IMR-90 (cell line): ENCODE results near the gene CUEDC2. TPM values are rescaled to one million over a fixed set of nuclear protein-coding genes. Genes with fewer than 3 reads are reported as not detected.
A peak's percentile ranks its signal among the peaks of the same experiment; 100 is the strongest.

Experiments
- ATAC-seq: fragments of 200-7000 bp; cut with Tn5 transposase; 2 replicates; pipeline ENCODE4 v1.9.1; 2020; ENCODE audit warnings: low read depth, mild to moderate bottlenecking, moderate library complexity
- BruUV-seq: library from RNA; stranded (reverse); fragments of 400-500 nt; replicated peaks from 2 replicates; lab custom pipeline; 2021; lab: Mats Ljungman, UMichigan
- CTCF ChIA-PET: fragments of 300-600 bp; formaldehyde crosslinking; extraction: SDS; loops from one replicate; lab custom pipeline; 2021; ENCODE audit warnings: antibody characterized with exemption; lab: Yijun Ruan, JAX
- POLR2A ChIA-PET: fragments of 300-600 bp; sonication (Branson Sonifier 250); formaldehyde crosslinking; loops from one replicate; lab custom pipeline; 2022; ENCODE audit warnings: antibody characterized with exemption; ENCODE audit not compliant: unreplicated experiment; lab: Charles Lee
- DNase-seq: peaks from one replicate; pipeline ENCODE4 v3.0.0; 2013
- H2AFZ ChIP-seq: replicated peaks from 2 replicates; pipeline ENCODE3; 2013; ENCODE audit warnings: low read length, mild to moderate bottlenecking; ENCODE audit not compliant: poor library complexity
- H2AK5ac ChIP-seq: 2 replicates; pipeline ENCODE4 v1.6.1; 2013; ENCODE audit warnings: low read depth, low read length, inconsistent platforms
- H2AK9ac ChIP-seq: replicated peaks from 2 replicates; pipeline ENCODE3; 2013; ENCODE audit warnings: mild to moderate bottlenecking, low read depth, low read length, moderate library complexity; ENCODE audit not compliant: poor library complexity
- H2BK120ac ChIP-seq: 2 replicates; pipeline ENCODE4 v1.6.1; 2013; ENCODE audit warnings: low read depth, low read length, inconsistent platforms
- H2BK15ac ChIP-seq: 3 replicates; pipeline ENCODE4 v1.6.1; 2013; ENCODE audit warnings: low read depth, low read length, inconsistent platforms
- H2BK20ac ChIP-seq: 2 replicates; pipeline ENCODE4 v1.6.1; 2013; ENCODE audit warnings: low read depth, mild to moderate bottlenecking, inconsistent platforms, low read length, moderate library complexity
- H2BK5ac ChIP-seq: 2 replicates; pipeline ENCODE4 v1.6.1; 2013; ENCODE audit warnings: mild to moderate bottlenecking, low read depth, low read length, inconsistent platforms; ENCODE audit not compliant: poor library complexity, severe bottlenecking
- H3K14ac ChIP-seq: replicated peaks from 2 replicates; pipeline ENCODE4 v1.6.1; 2013; ENCODE audit warnings: low read depth, low read length, inconsistent platforms
- H3K18ac ChIP-seq: 2 replicates; pipeline ENCODE4 v1.6.1; 2013; ENCODE audit warnings: low read depth, low read length, control low read depth
- H3K23ac ChIP-seq: 2 replicates; pipeline ENCODE4 v1.6.1; 2013; ENCODE audit warnings: low read depth, low read length, inconsistent platforms
- H3K27ac ChIP-seq: 2 replicates; pipeline ENCODE4 v1.5.1; 2013; ENCODE audit warnings: mild to moderate bottlenecking, control low read depth, low read length; ENCODE audit not compliant: insufficient read depth
- H3K27me3 ChIP-seq: 2 replicates; pipeline ENCODE4 v1.6.1; 2013; ENCODE audit warnings: low read length; ENCODE audit not compliant: control insufficient read depth, insufficient read depth
- H3K36me3 ChIP-seq: 2 replicates; pipeline ENCODE4 v1.6.1; 2013; ENCODE audit warnings: low read length, mixed read lengths; ENCODE audit not compliant: control insufficient read depth, insufficient read depth
- H3K4ac ChIP-seq: 2 replicates; pipeline ENCODE4 v1.6.1; 2013; ENCODE audit warnings: low read depth, low read length, inconsistent platforms
- H3K4me1 ChIP-seq: 2 replicates; pipeline ENCODE4 v1.6.1; 2013; ENCODE audit warnings: low read length, mixed read lengths; ENCODE audit not compliant: control insufficient read depth, insufficient read depth
- H3K4me2 ChIP-seq: 2 replicates; pipeline ENCODE4 v1.6.1; 2013; ENCODE audit warnings: low read depth, mild to moderate bottlenecking, control low read depth, low read length, moderate library complexity
- H3K4me3 ChIP-seq: 2 replicates; pipeline ENCODE4 v1.5.1; 2013; ENCODE audit warnings: low read depth, mild to moderate bottlenecking, control low read depth, low read length, moderate library complexity; ENCODE audit not compliant: insufficient read depth
- H3K56ac ChIP-seq: 2 replicates; pipeline ENCODE4 v1.6.1; 2013; ENCODE audit warnings: low read length, inconsistent platforms; ENCODE audit not compliant: insufficient read depth; ENCODE audit errors: extremely low read depth
- H3K79me1 ChIP-seq, 2 experiments: 2 replicates each; pipeline ENCODE4 v1.6.1; 2013; ENCODE audit warnings: low read length in 2 of 2, inconsistent platforms in 1 of 2, low read depth in 1 of 2
- H3K9ac ChIP-seq: 2 replicates; pipeline ENCODE4 v1.6.1; 2013; ENCODE audit warnings: low read depth, low read length, control low read depth
- H3K9me1 ChIP-seq: 2 replicates; pipeline ENCODE4 v1.6.1; 2013; ENCODE audit warnings: low read length, inconsistent platforms; ENCODE audit not compliant: insufficient read depth
- H3K9me3 ChIP-seq: 2 replicates; pipeline ENCODE4 v1.6.1; 2013; ENCODE audit warnings: low read length; ENCODE audit not compliant: control insufficient read depth, insufficient read depth
- H4K20me1 ChIP-seq: 2 replicates; pipeline ENCODE4 v1.6.1; 2013; ENCODE audit warnings: low read length, inconsistent platforms; ENCODE audit not compliant: insufficient read depth
- H4K5ac ChIP-seq: 2 replicates; pipeline ENCODE4 v1.6.1; 2013; ENCODE audit warnings: mild to moderate bottlenecking, low read depth, low read length, control low read depth
- H4K8ac ChIP-seq, 2 experiments: 2 replicates each; pipeline ENCODE4 v1.6.1; 2013; ENCODE audit warnings: low read depth in 2 of 2, low read length in 2 of 2, control low read depth in 1 of 2, inconsistent platforms in 1 of 2
- H4K91ac ChIP-seq: 2 replicates; pipeline ENCODE4 v1.6.1; 2013; ENCODE audit warnings: low read depth, low read length, inconsistent platforms; ENCODE audit not compliant: insufficient read depth
- BHLHE40 ChIP-seq: fragments of 150-350 bp; IDR thresholded peaks from 2 replicates; pipeline ENCODE4 v1.6.1; 2016; ENCODE audit warnings: mild to moderate bottlenecking, low read depth, low read length
- CEBPB ChIP-seq: IDR thresholded peaks from 2 replicates; pipeline ENCODE4 v1.6.1; 2012; ENCODE audit warnings: low read depth, low read length, improper control_type of control experiment
- FOS ChIP-seq: fragments of 150-350 bp; IDR thresholded peaks from 2 replicates; pipeline ENCODE4 v1.6.1; 2016; ENCODE audit warnings: low read depth, low read length
- MAFK ChIP-seq: IDR thresholded peaks from 2 replicates; pipeline ENCODE4 v1.6.1; 2012; ENCODE audit warnings: low read depth, low read length, improper control_type of control experiment
- MAZ ChIP-seq: IDR thresholded peaks from 2 replicates; pipeline ENCODE4 v1.6.1; 2012; ENCODE audit warnings: low read depth, mild to moderate bottlenecking, low read length, improper control_type of control experiment, moderate library complexity, borderline replicate concordance
- MXI1 ChIP-seq: IDR thresholded peaks from 2 replicates; pipeline ENCODE4 v1.6.1; 2012; ENCODE audit warnings: low read depth, mild to moderate bottlenecking, low read length, moderate library complexity, borderline replicate concordance
- POLR2A ChIP-seq: IDR thresholded peaks from 2 replicates; pipeline ENCODE4 v1.6.1; 2012; ENCODE audit warnings: mild to moderate bottlenecking, low read depth, low read length
- RAD21 ChIP-seq: IDR thresholded peaks from 2 replicates; pipeline ENCODE4 v1.6.1; 2012; ENCODE audit warnings: low read length, improper control_type of control experiment
- RCOR1 ChIP-seq: IDR thresholded peaks from 2 replicates; pipeline ENCODE4 v1.6.1; 2012; ENCODE audit warnings: mild to moderate bottlenecking, low read length, improper control_type of control experiment; ENCODE audit not compliant: insufficient replicate concordance
- WGBS, 2 experiments: methylation state at CpG; one replicate each; pipeline versions ENCODE4 v1.1.5 to v1.1.7; 2013; ENCODE audit warnings: missing lambda C conversion rate in 2 of 2; ENCODE audit not compliant: insufficient read length in 1 of 2; ENCODE audit errors: extremely low coverage in 2 of 2; 5-methylcytosine and 5-hydroxymethylcytosine counted together
- dilution Hi-C: fragments of 300-500 bp; cut with HindIII; formaldehyde crosslinking; loops from one replicate; pipeline ENCODE4 v1.14.3; 2018; ENCODE audit warnings: low sequenced_read_pairs; ENCODE audit not compliant: unreplicated experiment
- in situ Hi-C: fragments of 300-500 bp; cut with MboI; formaldehyde crosslinking; loops from 3 replicates; pipeline ENCODE4 v1.14.3; 2019; ENCODE audit warnings: low sequenced_read_pairs, inconsistent platforms, mixed read lengths
- intact Hi-C: fragments of 100-400 bp; cut with micrococcal nuclease; formaldehyde crosslinking; loops from 2 replicates; pipeline ENCODE4 v1.10.0; 2022
- polyA plus RNA-seq, 3 experiments: library from polyadenylated mRNA; depleted of rRNA; stranded (reverse); fragments of >200 nt; gene quantifications; 2 replicates each; pipeline ENCODE4 v1.2.3, GENCODE V29; 2012; ENCODE audit warnings: low replicate concordance in 1 of 3
- total RNA-seq: library from RNA; depleted of rRNA; stranded (reverse); fragments of >200 nt; gene quantifications from 2 replicates; pipeline ENCODE4 v1.2.3, GENCODE V29; 2012
- TF ChIP-seq, protein P1 (sequence below): conservative IDR thresholded peaks from 2 replicates; pipeline ENCODE4 v1.5.1; 2012; ENCODE audit warnings: mild to moderate bottlenecking, low read depth, low read length, improper control_type of control experiment
- TF ChIP-seq, protein P2 (sequence below): fragments of 150-350 bp; IDR thresholded peaks from 2 replicates; pipeline ENCODE4 v1.6.1; 2016; ENCODE audit warnings: low read depth, mild to moderate bottlenecking, low read length, moderate library complexity, borderline replicate concordance

The CUEDC2 gene
- total and polyA plus RNA-seq, 2 of the 4 experiments (the other 2 are of a cell fraction) = 55.7 to 84.9 TPM

DNA sequence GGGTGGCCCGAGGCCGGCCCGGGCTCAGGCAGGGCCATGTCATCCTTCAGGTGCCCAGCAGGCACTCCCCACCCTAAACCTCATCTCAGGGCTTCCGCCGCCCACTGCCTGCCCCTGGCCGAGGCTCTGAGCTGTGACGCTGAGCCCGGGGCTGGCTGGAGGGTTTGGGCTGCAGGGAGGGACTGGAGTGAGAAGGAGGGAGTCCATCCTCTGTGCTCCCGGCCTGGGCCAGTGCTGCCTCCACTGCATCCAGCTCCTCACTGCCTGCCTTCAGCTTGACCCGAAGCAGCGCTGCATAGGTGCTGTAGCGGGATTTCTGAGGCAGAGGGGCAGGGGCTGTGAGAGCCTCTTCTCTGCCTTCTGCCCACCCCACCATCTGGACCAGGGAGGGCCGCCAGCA lies 29.3 kb downstream of the CUEDC2 start:
- Histone ChIP-seq H3K4ac (no peak overlapping the region), H3K9me1 (peaks cover 2% of the 10 kb centered on the region; the same call in 1 of the 2 replicates), H2BK5ac (no peak overlapping the region), H3K27ac (no peak overlapping the region), H3K9me3 (no peaks in the 10 kb centered on the region), H2BK120ac (no peak overlapping the region), H2AK5ac (no peak overlapping the region), H2AFZ (no peak overlapping the region), H3K56ac (no peak overlapping the region), H3K14ac (no peak overlapping the region), H2BK20ac (no peak overlapping the region), H3K9ac (no peak overlapping the region), H3K18ac (no peak overlapping the region), H4K91ac (no peak overlapping the region), H3K27me3 (peaks cover 4% of the 10 kb centered on the region; the same call in 1 of the 2 replicates), H2BK15ac (no peak overlapping the region), H3K4me2 (no peak overlapping the region), H2AK9ac (peak overlapping the region; percentile 44), H4K8ac (no peak overlapping the region), H3K23ac (no peak overlapping the region), H4K20me1 (peaks cover 6% of the 10 kb centered on the region), H3K4me1 (peaks cover 11% of the 10 kb centered on the region), H3K4me3 (no peak overlapping the region), H3K36me3 (peaks cover 22% of the 10 kb centered on the region), H4K5ac (no peak overlapping the region), H3K79me1 (peaks cover 9 to 13% of the 10 kb centered on the region in 2 experiments; a peak in 3 of 4 replicates)
- TF ChIP-seq, protein P1, sequence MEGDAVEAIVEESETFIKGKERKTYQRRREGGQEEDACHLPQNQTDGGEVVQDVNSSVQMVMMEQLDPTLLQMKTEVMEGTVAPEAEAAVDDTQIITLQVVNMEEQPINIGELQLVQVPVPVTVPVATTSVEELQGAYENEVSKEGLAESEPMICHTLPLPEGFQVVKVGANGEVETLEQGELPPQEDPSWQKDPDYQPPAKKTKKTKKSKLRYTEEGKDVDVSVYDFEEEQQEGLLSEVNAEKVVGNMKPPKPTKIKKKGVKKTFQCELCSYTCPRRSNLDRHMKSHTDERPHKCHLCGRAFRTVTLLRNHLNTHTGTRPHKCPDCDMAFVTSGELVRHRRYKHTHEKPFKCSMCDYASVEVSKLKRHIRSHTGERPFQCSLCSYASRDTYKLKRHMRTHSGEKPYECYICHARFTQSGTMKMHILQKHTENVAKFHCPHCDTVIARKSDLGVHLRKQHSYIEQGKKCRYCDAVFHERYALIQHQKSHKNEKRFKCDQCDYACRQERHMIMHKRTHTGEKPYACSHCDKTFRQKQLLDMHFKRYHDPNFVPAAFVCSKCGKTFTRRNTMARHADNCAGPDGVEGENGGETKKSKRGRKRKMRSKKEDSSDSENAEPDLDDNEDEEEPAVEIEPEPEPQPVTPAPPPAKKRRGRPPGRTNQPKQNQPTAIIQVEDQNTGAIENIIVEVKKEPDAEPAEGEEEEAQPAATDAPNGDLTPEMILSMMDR = no peak
- TF ChIP-seq BHLHE40 (no peak), RCOR1 (no peak), MAFK (no peak), CEBPB (no peak), RAD21 (no peak), FOS (no peak), MXI1 (no peak), POLR2A (no peak), MAZ (no peak)
- TF ChIP-seq, protein P2, sequence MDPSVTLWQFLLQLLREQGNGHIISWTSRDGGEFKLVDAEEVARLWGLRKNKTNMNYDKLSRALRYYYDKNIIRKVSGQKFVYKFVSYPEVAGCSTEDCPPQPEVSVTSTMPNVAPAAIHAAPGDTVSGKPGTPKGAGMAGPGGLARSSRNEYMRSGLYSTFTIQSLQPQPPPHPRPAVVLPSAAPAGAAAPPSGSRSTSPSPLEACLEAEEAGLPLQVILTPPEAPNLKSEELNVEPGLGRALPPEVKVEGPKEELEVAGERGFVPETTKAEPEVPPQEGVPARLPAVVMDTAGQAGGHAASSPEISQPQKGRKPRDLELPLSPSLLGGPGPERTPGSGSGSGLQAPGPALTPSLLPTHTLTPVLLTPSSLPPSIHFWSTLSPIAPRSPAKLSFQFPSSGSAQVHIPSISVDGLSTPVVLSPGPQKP = no peak
- dilution Hi-C loops = no loop called here
- intact Hi-C loops = no loop called here
- no TSS peak for BruUV-seq
- DNase-seq = no peak
- no peak for ATAC-seq
- ChIA-PET CTCF (interaction anchor here (0.6 to 1.0 kb wide), 4 partner anchors 8 to 53 kb away, joined by 3 to 12 read pairs (median 4); partner anchors contain the start of gene NFKB2), POLR2A (no interaction called here)
- WGBS, 2 experiments = no CpG with 5 or more reads among the region's 13 CpGs
- in situ Hi-C loops = no loop called here
